KG1 (cell line): ENCODE data around the gene EPHA4.

Source experiments
- DNase-seq: peaks from one replicate; lab custom pipeline; 2025; lab: John Stamatoyannopoulos, UW

The EPHA4 gene

GRCh38 chr2:221572219-221572820, at the start of gene EPHA4:
Gene EPHA4, minus strand, starts transcription at chr2:221572304. Its CDS starts 56 bp downstream, at chr2:221572248.
- DNase-seq, result peak; percentile 41

DNA sequence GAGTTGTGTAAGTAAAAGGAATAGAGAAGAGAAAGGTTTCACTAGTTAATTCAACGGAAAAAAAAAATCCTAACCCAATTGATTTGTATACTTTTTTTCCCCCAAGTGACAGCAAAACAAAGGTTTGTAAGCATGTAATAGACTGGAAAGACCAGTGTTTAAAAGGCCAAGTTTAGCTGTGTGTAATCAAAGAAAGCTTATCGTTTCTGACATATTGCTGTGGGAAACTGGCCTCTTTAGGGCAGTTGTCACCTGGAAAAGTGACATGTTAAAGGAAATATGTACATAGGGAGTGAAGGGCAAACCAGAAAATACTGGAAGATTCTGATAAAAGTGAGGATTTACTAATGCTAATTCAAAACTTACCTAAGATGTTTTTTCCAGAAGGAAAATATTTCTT, 45.9 kb upstream of the EPHA4 start:
- no peak for DNase-seq

DNA sequence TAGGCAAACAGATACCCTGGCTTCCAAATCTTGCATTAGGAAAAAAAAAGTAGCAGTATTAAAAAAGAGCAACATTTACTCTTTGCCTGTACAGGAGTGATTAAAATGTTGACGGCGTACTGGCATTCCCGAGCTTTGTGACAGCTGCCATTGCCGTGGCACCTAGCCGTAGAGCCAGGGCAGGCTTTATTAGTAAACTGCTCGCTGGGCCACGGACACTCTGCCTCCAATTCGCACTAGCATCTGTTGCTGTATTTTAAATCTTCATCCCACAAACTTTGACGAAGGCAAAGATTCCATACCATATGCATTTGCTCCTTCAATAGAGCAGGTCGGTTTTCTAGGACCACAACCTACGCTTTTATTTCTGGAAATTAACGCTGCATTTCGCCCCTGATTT, 44.5 kb upstream of the EPHA4 start:
- DNase-seq, result no peak

- DNase-seq, result no peak
These were observed 42.2 kb upstream of the EPHA4 start for GRCh38 chr2:221614274-221614673.

DNA sequence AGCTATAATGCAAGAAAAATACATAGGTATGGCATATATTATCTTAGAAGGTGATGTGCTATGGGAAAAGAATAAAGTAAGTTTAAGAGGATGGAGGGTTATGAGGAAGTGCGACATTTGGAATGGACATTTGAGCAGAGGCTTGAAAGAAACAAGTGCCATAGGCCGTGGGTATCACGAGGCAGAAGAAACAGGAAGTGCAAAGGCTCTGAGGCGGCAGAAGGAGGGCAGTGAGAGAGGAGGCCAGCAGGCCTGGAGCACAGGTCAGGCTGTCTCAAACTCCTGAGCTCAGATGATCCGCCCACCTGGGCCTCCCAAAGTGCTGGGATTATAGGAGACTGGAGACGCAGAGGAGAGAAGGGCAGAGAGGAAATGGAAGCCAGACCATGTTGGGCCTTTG, 40.7 kb upstream of the EPHA4 start:
- no peak for DNase-seq

- no peak for DNase-seq
These were observed 40.1 kb upstream of the EPHA4 start for GRCh38 chr2:221612161-221612560.

DNA sequence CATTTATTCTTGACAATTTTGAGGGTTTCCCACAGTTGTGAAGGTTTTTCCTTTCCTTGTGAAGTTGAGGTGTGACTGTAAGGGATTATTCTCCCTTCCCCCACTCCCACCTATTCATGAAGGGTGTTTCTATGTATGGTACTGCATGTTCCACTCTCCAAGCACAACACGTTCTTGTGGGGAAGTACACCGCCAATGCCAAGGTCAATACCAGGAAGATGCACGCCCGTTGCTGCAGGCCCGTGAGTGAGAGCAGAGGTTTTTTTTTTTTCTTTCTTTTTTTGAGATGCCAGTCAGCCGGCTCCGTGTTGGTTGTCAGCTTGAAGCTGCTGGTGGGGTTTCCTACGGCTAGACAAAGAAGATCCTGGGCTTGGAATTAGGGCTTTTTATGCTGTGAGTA, 38.6 kb upstream of the EPHA4 start:
- DNase-seq, result no peak

DNA sequence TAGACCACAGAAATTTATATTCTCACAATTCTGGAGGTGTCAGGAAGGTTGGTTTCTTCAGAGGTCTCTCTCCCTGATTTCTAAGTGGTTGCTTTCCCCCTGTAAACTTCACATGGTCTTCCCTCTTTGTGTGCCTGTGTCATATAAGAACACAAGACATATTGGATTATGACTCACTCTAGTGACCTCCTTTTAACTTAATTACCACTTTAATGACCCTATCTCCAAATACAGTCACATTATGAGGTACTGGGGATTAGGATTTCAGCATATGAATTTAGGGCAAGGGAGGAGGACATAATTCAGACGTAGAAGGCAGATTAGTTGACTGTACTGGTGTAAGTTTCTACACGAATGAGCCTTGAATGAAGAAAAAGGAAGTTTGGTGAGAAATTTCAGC, 38.2 kb upstream of the EPHA4 start:
- no peak for DNase-seq

GRCh38 chr2:221608442-221608841, 36.3 kb upstream of the EPHA4 start:
- DNase-seq, result no peak

- DNase-seq, result no peak
These were observed 34.3 kb upstream of the EPHA4 start for GRCh38 chr2:221606424-221606823.

DNA sequence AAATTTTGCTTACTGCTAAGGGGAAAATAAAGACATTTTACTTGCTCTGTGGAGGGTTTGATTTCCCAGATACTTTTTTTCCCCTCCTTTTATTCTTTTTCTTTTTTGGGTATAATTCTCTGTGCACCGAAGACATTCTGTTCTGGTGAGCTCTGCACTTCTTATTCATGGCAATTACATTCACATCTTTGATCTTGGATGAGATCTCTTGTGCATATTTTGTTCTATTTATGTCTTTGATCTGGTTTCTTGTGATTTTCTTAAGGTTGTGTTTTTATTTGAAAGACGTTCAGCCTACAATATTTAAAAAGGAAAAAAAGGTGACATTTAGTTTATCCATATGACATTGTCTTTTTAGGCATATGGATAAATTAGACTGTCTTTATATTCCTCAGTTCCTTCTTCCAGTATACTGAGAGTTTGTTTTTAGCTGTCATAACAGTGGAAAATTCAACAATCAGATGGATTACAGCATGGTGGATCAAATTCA, 33.7 kb upstream of the EPHA4 start:
- DNase-seq, result no peak

- DNase-seq, result no peak
These were observed 30.8 kb upstream of the EPHA4 start for GRCh38 chr2:221602938-221603337.

GRCh38 chr2:221601376-221601775, 29.3 kb upstream of the EPHA4 start:
- no peak for DNase-seq

- DNase-seq, result no peak
These were observed 28.3 kb upstream of the EPHA4 start for GRCh38 chr2:221600388-221600787.

DNA sequence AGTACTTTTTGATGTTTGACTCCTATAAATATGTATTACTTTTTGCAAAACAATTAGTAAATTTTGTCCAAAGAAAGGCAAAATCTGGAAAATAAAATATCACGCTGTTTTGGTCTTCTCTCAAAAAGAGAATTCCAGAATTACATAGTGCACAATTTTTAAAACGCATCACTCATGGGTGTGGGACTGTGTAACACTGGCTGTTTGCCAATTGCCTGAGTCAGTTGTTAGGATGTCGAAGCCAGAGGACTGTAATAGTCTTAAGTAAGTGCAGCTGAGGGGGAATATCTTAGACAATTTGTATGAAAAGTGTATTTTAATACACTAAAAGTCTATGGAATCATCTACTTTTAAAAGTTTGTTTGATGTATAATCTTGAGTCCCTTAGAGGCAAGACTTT, 24.1 kb upstream of the EPHA4 start:
- DNase-seq, result no peak

DNA sequence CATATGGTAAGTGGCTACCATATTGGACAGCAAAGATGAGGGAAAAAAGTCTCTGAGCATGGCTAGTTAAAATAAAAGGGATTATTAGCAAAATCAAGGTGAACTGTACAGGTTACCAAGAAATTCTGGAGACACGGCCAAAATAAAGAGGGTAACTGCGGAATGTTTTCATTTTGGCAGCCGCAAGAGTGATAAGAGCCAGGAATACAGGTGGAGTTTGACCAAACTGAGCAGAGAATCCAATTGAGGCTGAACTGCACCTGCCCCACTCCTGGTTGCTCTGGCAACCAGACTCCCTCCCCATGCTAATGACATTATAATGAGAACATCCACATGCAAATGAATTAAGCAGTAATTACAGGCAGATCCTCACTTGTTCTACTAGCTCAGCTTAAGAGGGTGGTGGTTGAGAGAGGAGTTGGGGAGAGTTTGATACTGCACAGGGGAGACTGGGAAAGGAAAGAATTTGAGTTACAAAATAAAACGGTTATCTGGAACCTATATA, 18.8 kb upstream of the EPHA4 start:
- DNase-seq, result no peak

- DNase-seq, result no peak
These were observed 17.6 kb upstream of the EPHA4 start for GRCh38 chr2:221589696-221590095.

GRCh38 chr2:221588306-221588985, 16.3 kb upstream of the EPHA4 start:
- DNase-seq, result no peak

DNA sequence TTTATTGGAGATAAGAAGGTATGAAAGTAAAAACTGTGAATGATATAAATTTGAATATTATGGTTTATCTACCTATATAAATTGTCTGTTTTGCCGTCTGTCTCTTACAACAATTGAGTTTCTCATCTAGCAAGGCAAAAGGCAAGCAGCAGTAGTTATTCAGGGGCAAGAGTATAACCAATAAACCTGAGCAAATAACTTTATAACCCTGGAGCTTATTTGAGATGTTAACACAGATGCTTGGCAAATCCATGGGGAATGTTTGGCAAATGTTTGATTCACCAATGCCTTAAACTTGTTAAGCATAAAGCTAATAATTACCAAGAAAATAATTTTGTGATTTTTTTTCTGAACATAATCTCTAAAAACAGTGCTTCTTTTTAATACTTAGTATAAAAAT, 9.9 kb upstream of the EPHA4 start:
- no peak for DNase-seq

GRCh38 chr2:221574231-221574570, 2.1 kb upstream of the EPHA4 start:
- DNase-seq, result no peak

DNA sequence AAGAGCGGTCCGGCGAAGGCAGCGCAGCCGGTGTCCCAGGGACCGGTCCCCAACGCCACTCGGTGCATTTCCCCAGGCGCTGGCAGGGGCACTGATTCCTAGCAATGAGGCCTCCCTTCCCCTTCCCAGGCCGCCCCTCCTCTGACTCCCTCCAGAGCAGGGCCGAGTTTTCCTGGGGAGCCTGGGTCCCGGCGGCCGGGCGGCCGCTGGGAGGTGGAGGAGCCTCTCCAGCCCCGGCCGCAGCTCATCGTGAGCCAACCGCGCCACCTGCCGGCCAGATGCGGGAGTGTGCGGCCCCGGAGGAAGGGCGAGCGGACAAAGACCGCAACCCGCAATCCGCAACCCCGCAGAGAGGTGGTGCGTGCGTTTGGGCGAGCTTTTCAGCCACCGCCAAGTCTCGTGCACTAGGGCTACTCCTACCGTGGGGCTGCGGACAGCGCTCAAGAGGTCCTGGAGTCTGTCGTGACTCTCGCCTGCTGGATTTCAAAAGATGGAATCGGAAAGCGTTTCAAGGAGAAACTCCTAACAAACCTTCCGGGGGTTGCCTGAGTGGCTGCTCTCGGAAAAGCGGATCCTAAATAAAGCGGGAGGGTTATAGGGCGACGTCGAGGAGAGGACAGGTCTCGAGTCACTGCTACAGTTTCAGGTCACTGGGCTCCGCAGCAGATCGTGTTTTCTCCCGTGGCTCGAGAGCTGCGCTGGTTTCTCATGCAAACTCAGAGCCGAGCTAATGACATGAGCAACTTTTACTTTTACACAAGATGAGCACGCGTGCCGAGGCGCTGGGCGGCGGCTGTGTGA, 1.5 kb upstream of the EPHA4 start:
- peak; percentile 40 for DNase-seq

DNA sequence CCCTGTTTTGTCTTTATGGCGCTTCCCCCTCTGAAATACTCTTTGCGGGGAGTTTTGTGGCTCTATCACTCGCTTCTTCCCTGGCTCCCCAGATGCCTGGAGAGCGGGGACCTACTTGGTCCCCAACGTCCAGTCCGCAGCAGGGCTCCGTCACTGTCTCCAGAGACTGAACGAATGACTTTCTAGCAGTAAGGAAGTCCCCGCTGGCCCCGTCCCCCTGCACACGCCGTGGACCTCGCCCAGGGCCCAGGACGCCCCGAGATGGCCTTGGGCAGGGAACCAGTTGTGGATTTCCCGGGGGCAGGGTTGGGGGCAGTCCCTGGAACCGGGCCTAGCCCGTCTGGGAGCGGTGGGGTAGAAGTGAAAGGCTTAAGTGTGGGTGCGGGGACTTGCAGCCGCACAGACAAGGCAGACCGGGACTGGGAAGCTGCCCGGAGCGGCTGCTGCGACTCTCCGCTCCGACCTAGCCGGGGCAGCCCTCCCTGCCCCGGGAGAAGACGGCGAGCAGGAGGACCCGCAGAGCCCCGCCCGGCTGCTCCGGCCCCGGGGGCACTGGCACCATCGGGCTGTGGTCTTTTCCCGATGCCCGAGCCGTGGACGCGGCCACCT, 821 bp upstream of the EPHA4 start:
- no peak for DNase-seq
